BJ (cell line): ENCODE data around the gene SHQ1. TPM values are rescaled to one million over a fixed set of nuclear protein-coding genes. Genes with fewer than 3 reads are reported as not detected.

Experiments used
- CTCF ChIA-PET: fragments of 350-600 bp; formaldehyde crosslinking; extraction: SDS; loops from one replicate; lab custom pipeline; 2021; ENCODE audit warnings: antibody characterized with exemption, inconsistent platforms; lab: Yijun Ruan, JAX
- POLR2A ChIA-PET: fragments of 300-600 bp; sonication (Branson Sonifier 250); formaldehyde crosslinking; extraction: SDS; loops from one replicate; lab custom pipeline; 2021; ENCODE audit warnings: antibody characterized with exemption; lab: Charles Lee
- DNase-seq: peaks from one replicate; pipeline ENCODE4 v3.0.0-alpha.2; 2011; ENCODE audit warnings: low read depth
- H3K27me3 ChIP-seq: 2 replicates; pipeline ENCODE4 v1.6.0; 2011; ENCODE audit warnings: low read length; ENCODE audit not compliant: control insufficient read depth, insufficient read depth
- H3K36me3 ChIP-seq: 2 replicates; pipeline ENCODE4 v1.5.1; 2011; ENCODE audit warnings: low read length; ENCODE audit not compliant: control insufficient read depth, insufficient read depth
- H3K4me3 ChIP-seq: 2 replicates; pipeline ENCODE4 v1.5.1; 2011; ENCODE audit warnings: low read depth, mild to moderate bottlenecking, control low read depth, low read length
- CTCF ChIP-seq: IDR thresholded peaks from 2 replicates; pipeline ENCODE4 v1.5.1; 2011; ENCODE audit warnings: low read depth, mild to moderate bottlenecking, control low read depth, inconsistent platforms, low read length, moderate library complexity; ENCODE audit not compliant: insufficient read depth
- polyA plus RNA-seq: library from polyadenylated mRNA; depleted of rRNA; stranded (reverse); fragments of >200 nt; gene quantifications from 2 replicates; pipeline ENCODE4 v1.2.3, GENCODE V29; 2011

SHQ1 gene
- polyA plus RNA-seq, 1 experiment, result 9.5 TPM

GRCh38 chr3:72889310-72890165 lies 41.3 kb upstream of the SHQ1 start:
- DNase-seq, result no peak
- ChIA-PET CTCF (interaction anchor here (1.0 to 1.2 kb wide), 3 partner anchors 17 to 49 kb away, joined by 3 to 5 read pairs (median 4); no protein-coding TSS in a partner anchor), POLR2A (no interaction called here)
- H3K27me3 ChIP-seq, result no peaks in the 10 kb centered on the region
- peak overlapping the region; percentile 4; the same call in 1 of the 2 replicates for H3K4me3 ChIP-seq
- TF ChIP-seq CTCF, result no peak
- no peaks in the 10 kb centered on the region for H3K36me3 ChIP-seq

- no peaks in the 10 kb centered on the region for H3K36me3 ChIP-seq
- H3K27me3 ChIP-seq, result no peaks in the 10 kb centered on the region
- TF ChIP-seq CTCF, result no peak
- ChIA-PET CTCF (interaction anchor here (1.0 to 1.8 kb wide), 5 partner anchors 17 to 50 kb away, joined by 3 to 5 read pairs (median 4); no protein-coding TSS in a partner anchor), POLR2A (no interaction called here)
- peak overlapping the region; percentile 50 for H3K4me3 ChIP-seq
- DNase-seq, result no peak
Measured at GRCh38 chr3:72888546-72889309, 40.5 kb upstream of the SHQ1 start.

- DNase-seq, result no peak
- POLR2A ChIA-PET, result interaction anchor here (0.5 kb wide), 1 partner anchor 149 kb away, joined by 3 read pairs; no protein-coding TSS in a partner anchor
- no peaks in the 10 kb centered on the region for H3K36me3 ChIP-seq
- TF ChIP-seq CTCF, result peak; percentile 13; the same call in 1 of the 2 replicates
- CTCF ChIA-PET, result interaction anchor here (0.6 to 2.3 kb wide), 10 partner anchors 9 to 179 kb away, joined by 3 to 7 read pairs (median 4); partner anchors contain the start of gene PPP4R2
- peak within 1 kb of the TSS; percentile 50 for H3K4me3 ChIP-seq
- no peaks in the 10 kb centered on the region; the same call in 1 of the 2 replicates for H3K27me3 ChIP-seq
Measured at GRCh38 chr3:72887705-72888545, 39.7 kb upstream of the SHQ1 start, which contains the start of gene GXYLT2. Gene GXYLT2 (plus strand): TSS chr3:72888046. CDS start chr3:72888234, 188 bp downstream.

GRCh38 chr3:72887343-72887704 lies 39.1 kb upstream of the SHQ1 start:
- no peaks in the 10 kb centered on the region for H3K36me3 ChIP-seq
- no peak for TF ChIP-seq CTCF
- ChIA-PET POLR2A (interaction anchor here (0.5 kb wide), 1 partner anchor 150 kb away, joined by 3 read pairs; no protein-coding TSS in a partner anchor), CTCF (interaction anchor here (0.6 to 2.3 kb wide), 8 partner anchors 9 to 179 kb away, joined by 3 to 7 read pairs (median 4); partner anchors contain the start of gene PPP4R2)
- no peaks in the 10 kb centered on the region; the same call in 1 of the 2 replicates for H3K27me3 ChIP-seq
- no peak for DNase-seq
- peak overlapping the region; percentile 50 for H3K4me3 ChIP-seq
